Astrocyte of the cerebellum (primary cell): ENCODE results near the gene HMGN2.

Experiments
- DNase-seq: peaks from one replicate; pipeline ENCODE4 v3.0.0-alpha.2; 2011; ENCODE audit warnings: low read depth
- H3K4me3 ChIP-seq: 2 replicates; pipeline ENCODE4 v1.5.1; 2011; ENCODE audit warnings: mild to moderate bottlenecking, low read depth, low read length, moderate library complexity
- in situ Hi-C: cut with HindIII; loops from 2 replicates; pipeline ENCODE4 v1.10.0; 2017; ENCODE audit warnings: low sequenced_read_pairs
- TF ChIP-seq, protein P1 (sequence below): IDR thresholded peaks from 2 replicates; pipeline ENCODE4 v1.5.1; 2012; ENCODE audit warnings: low read length, low read depth, moderate library complexity, mild to moderate bottlenecking; ENCODE audit errors: missing control alignments

Gene HMGN2

DNA sequence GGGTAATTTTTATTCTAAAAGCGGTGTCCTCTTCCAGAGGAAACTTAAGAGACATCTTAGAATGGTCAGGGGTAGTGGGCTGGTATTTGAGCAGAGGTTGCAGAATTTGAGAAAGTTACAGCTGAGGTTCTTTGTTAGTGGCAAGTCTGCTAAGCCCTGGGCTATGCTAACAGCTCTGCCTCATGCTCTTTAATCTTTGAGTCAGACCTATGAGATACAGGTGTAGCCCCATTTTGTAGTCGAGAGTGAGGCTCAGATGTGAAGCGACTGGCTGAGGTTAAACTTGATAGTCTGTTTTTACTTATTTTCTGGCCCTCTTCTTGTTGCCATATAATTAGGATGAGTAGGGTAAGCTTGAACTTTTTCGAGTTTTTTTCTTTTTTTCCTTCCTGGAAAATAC, 4.7 kb downstream of the HMGN2 start:
- H3K4me3 ChIP-seq, result no peak overlapping the region
- no peak for DNase-seq
- TF ChIP-seq, protein P1, sequence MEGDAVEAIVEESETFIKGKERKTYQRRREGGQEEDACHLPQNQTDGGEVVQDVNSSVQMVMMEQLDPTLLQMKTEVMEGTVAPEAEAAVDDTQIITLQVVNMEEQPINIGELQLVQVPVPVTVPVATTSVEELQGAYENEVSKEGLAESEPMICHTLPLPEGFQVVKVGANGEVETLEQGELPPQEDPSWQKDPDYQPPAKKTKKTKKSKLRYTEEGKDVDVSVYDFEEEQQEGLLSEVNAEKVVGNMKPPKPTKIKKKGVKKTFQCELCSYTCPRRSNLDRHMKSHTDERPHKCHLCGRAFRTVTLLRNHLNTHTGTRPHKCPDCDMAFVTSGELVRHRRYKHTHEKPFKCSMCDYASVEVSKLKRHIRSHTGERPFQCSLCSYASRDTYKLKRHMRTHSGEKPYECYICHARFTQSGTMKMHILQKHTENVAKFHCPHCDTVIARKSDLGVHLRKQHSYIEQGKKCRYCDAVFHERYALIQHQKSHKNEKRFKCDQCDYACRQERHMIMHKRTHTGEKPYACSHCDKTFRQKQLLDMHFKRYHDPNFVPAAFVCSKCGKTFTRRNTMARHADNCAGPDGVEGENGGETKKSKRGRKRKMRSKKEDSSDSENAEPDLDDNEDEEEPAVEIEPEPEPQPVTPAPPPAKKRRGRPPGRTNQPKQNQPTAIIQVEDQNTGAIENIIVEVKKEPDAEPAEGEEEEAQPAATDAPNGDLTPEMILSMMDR, result no peak
- in situ Hi-C loops, result no loop called here

DNA sequence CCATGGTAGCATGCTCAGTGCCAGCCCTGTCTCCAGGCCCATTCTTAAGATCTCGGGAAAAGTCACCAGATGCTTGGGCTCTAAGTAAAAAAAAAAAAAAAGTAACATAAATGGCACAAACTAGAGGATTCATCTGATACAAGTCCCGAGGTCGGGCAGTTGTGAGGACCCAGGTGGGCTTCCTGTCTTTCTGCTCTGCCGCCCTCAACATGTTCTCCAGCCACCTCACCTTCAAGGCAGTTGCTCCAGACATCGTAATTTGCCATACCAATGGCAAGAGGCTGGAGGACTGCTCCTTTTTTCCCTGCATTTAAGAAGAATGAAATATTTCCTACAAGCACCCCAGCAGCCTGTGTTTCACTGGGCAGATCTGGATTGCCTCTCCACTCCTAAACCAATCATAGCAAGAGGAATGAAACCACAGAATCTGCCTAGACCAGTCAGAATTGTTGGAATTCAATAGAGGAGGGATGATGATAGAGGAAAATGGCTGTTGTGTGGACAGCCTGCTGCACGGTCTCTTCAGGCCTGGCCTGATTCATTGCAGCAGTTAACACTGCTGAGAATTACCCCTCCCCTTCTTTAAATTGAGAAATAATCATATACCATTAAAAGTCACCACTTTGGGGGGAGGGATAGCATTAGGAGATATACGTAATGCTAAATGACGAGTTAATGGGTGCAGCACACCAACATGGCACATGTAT, 5.4 kb downstream of the HMGN2 start:
- TF ChIP-seq, protein P1, result no peak
- in situ Hi-C loops, result no loop called here
- no peak overlapping the region for H3K4me3 ChIP-seq
- no peak for DNase-seq

DNA sequence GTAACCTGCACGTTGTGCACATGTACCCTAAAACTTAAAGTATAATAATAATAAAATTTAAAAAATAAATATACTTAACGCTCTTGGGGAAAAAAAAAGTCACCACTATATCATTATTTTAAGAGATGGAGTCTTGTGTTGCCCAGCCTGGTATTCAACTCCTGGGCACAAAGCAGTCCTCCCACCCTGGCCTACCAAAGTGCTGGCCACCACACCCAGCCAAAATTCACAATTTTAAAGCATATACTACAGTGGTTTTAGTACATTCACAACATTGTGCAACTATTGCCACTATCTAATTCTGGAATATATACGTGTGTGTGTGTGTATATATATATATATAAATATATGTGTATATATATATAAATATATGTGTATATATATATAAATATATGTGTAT, 5.9 kb downstream of the HMGN2 start:
- TF ChIP-seq, protein P1, result no peak
- H3K4me3 ChIP-seq, result no peak overlapping the region
- DNase-seq, result no peak
- in situ Hi-C loops, result no loop called here

DNA sequence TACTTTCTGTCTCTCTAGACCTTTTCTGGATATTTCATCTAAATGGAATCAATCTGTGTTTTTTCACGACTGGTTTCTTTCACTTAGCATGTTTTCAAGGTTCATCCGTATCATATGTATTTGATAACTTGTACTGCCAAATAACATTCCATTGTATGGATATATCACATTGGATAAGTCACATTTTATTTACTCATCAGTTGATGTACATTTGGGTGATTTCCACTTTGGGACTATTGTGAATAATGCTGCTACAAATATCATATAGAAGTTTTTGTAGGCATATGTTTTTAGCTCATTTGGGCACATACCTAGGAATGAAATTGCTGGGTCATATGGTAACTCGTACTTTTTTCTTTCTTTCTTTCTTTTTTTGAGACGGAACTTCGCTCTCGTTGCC, 6.7 kb downstream of the HMGN2 start:
- DNase-seq, result no peak
- no peak overlapping the region for H3K4me3 ChIP-seq
- TF ChIP-seq, protein P1, result no peak
- in situ Hi-C loops, result no loop called here

DNA sequence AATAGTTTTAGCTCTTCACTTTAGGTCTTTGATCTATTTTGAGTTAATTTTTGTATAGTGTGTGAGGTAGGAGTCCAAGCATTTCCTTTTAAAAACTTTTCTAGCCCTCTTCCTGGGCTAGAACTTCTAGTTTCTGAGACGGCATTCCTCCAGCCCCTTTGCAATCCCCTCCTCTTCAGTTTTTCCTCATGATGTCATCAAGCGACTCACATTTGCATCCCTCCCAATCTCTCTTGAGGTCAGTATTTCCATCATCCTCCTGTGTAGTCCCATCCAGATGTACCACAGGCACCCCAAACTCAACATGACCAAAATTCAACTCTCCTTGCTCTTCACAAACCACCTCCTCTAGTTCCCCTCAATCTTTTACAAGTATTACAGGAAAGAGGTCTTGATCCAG, 10.7 kb downstream of the HMGN2 start:
- no peak overlapping the region for H3K4me3 ChIP-seq
- TF ChIP-seq, protein P1, result no peak
- in situ Hi-C loops, result no loop called here
- DNase-seq, result no peak

DNA sequence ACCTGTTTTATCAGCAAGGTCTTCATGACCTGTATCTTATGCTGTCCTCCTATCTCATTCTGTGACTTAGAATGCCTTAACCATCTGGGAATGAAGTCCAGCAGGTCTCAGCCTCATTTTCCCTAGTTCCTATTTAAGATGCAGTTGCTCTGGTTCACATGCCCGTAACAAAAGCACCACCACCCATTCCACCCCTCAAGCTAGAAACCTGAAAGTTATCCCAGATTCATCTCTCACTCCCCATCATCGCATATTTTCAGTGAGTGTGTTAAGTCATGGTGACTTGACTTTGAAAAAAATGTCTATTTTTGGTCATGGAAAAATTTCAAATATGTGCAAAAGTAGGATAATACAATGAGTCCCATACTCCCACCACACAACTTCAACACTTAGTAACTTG, 11.7 kb downstream of the HMGN2 start:
- no peak overlapping the region for H3K4me3 ChIP-seq
- TF ChIP-seq, protein P1, result no peak
- no peak for DNase-seq
- in situ Hi-C loops, result no loop called here

DNA sequence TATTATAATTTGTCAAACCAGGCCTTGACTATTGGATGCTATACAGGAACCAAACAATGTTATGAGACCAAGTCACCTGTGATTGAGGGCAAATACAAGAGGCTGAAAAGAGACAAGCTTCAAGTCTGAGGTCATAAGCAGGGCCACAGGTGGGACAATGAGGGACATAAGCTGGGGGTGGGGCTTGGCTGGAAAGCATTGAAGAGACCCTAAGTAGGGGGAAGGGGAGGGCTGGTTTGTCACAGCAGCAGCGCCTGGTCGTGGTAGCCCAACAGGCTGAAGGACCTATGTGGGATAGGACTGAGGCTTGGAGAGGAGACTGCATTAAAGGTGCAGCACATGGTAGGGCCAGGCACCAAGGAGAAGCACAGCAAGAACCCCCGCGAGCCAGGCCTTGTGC, 17.9 kb downstream of the HMGN2 start:
- in situ Hi-C loops, result no loop called here
- no peak for DNase-seq
- H3K4me3 ChIP-seq, result no peak overlapping the region
- TF ChIP-seq, protein P1, result no peak
